Astrocyte of the spinal cord (primary cell): ENCODE results near the gene LRRC2.
A peak's percentile ranks its signal among the peaks of the same experiment; 100 is the strongest.

Experiments used
- DNase-seq: peaks from one replicate; pipeline ENCODE4 v3.0.0; 2011; ENCODE audit warnings: low read depth, low spot score
- H3K4me3 ChIP-seq: 2 replicates; pipeline ENCODE4 v1.5.1; 2011; ENCODE audit warnings: low read depth, mild to moderate bottlenecking, low read length, moderate library complexity
- CTCF ChIP-seq: IDR thresholded peaks from 2 replicates; pipeline ENCODE4 v1.5.1; 2012; ENCODE audit warnings: low read depth, mild to moderate bottlenecking, low read length, inconsistent platforms
- in situ Hi-C: cut with HindIII; loops from 2 replicates; pipeline ENCODE4 v1.10.0; 2017; ENCODE audit warnings: low sequenced_read_pairs

LRRC2 gene

GRCh38 chr3:46609212-46609721 lies 43.2 kb upstream of the LRRC2 start:
- H3K4me3 ChIP-seq: no peak overlapping the region
- no peak for DNase-seq
- no peak for TF ChIP-seq CTCF
- in situ Hi-C loops: no loop called here

- in situ Hi-C loops: no loop called here
- peak; percentile 3 for DNase-seq
- no peak overlapping the region for H3K4me3 ChIP-seq
- TF ChIP-seq CTCF: peak; percentile 13
Measured at GRCh38 chr3:46607603-46608028, 41.5 kb upstream of the LRRC2 start.

- H3K4me3 ChIP-seq: no peak overlapping the region
- DNase-seq: no peak
- TF ChIP-seq CTCF: no peak
- in situ Hi-C loops: no loop called here
Measured at GRCh38 chr3:46604127-46604526, 38.0 kb upstream of the LRRC2 start.

GRCh38 chr3:46603446-46604046 lies 37.4 kb upstream of the LRRC2 start:
- TF ChIP-seq CTCF: no peak
- DNase-seq: no peak
- in situ Hi-C loops: no loop called here
- no peak overlapping the region for H3K4me3 ChIP-seq

GRCh38 chr3:46599590-46599989 lies 33.5 kb upstream of the LRRC2 start:
- in situ Hi-C loops: no loop called here
- no peak for DNase-seq
- no peak for TF ChIP-seq CTCF

GRCh38 chr3:46595819-46596314 lies 29.8 kb upstream of the LRRC2 start:
- TF ChIP-seq CTCF: no peak
- no peak for DNase-seq
- H3K4me3 ChIP-seq: no peak overlapping the region
- in situ Hi-C loops: no loop called here

More at GRCh38 chr3:46599590-46599989, 33.5 kb upstream of the LRRC2 start:
- H3K4me3 ChIP-seq: no peak overlapping the region
